Muscle of leg (tissue), 11 donors: Measurements from ENCODE around the gene NUB1. TPM values are rescaled to one million over a fixed set of nuclear protein-coding genes. Genes with fewer than 3 reads are reported as not detected.

Source experiments
- DNase-seq: peaks from one replicate; pipeline ENCODE4 v3.0.0; 2013
- H3K27ac ChIP-seq: one replicate; pipeline ENCODE4 v1.5.1; 2013; ENCODE audit warnings: mild to moderate bottlenecking, low read length, control low read depth
- H3K27me3 ChIP-seq: one replicate; pipeline ENCODE4 v1.6.1; 2013; ENCODE audit warnings: low read length; ENCODE audit not compliant: control insufficient read depth, insufficient read depth
- H3K36me3 ChIP-seq: one replicate; pipeline ENCODE4 v1.6.1; 2013; ENCODE audit warnings: low read length; ENCODE audit not compliant: control insufficient read depth, insufficient read depth
- H3K4me1 ChIP-seq: one replicate; pipeline ENCODE4 v1.6.1; 2013; ENCODE audit warnings: low read length; ENCODE audit not compliant: control insufficient read depth, insufficient read depth
- H3K4me3 ChIP-seq: one replicate; pipeline ENCODE4 v1.5.1; 2013; ENCODE audit warnings: low read length, control low read depth
- H3K9me3 ChIP-seq: replicated peaks from 2 replicates; pipeline ENCODE4 v1.6.1; 2013; ENCODE audit warnings: low read depth, low read length; ENCODE audit not compliant: control insufficient read depth
- WGBS: methylation state at CpG from one replicate; pipeline ENCODE4 v1.1.5; 2013; ENCODE audit warnings: missing lambda C conversion rate; ENCODE audit not compliant: insufficient coverage; 5-methylcytosine and 5-hydroxymethylcytosine counted together
- polyA plus RNA-seq, 8 donors: library from polyadenylated mRNA; unstranded; fragments of 120-200 nt; gene quantifications; one replicate each; pipeline versions ENCODE4 v1.2.1 to v1.2.3, GENCODE V29; 2013; ENCODE audit warnings: inconsistent platforms in 1 of 8, low replicate concordance in 1 of 8; ENCODE audit not compliant: insufficient read length in 8 of 8, insufficient read depth in 1 of 8
- total RNA-seq: library from RNA; stranded (reverse); fragments of 120-200 nt; gene quantifications from one replicate; pipeline ENCODE4 v1.2.4, GENCODE V29; 2013

The NUB1 gene
- total and polyA plus RNA-seq, 9 donors: 25.6 to 40.6 (median 32.6) TPM

DNA sequence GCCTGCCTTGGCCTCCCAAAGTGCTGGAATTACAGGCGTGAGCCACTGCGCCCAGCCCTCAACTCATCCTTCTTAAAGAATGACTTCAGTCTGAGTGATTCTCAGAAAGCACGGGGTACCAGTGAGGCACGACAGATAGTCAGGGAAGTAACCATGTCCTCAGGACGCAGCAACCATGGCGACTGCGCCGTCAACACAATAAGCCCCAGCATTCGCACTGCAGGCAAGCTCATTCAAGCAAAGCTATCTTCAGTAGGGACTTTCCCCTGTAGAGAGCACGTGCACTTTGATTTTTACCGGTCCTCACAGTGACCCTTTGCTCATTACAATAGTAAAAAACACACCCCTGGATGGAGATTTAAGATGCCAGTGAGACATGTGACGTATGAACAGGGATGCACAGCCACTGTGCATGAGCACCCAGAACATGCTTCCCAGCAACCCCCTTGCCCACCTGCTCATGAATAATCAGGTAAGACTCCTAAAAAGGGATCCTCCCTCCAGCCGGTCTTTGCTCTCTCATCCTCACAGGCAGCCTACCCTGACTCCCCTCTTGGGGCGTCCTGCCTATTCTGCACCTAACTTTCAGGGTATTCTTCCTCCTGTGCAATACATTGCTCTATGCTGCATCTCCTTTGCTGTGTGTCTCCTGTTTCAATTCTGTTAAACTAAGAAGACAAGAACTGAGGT, 59.2 kb downstream of the NUB1 start:
- no peak overlapping the region for H3K27ac ChIP-seq
- peaks cover 8% of the 10 kb centered on the region for H3K4me1 ChIP-seq
- H3K27me3 ChIP-seq: no peaks in the 10 kb centered on the region
- H3K4me3 ChIP-seq: no peak overlapping the region
- DNase-seq: no peak
- WGBS: 73% methylated on average over 11 of the region's 14 CpGs
- peaks cover 4% of the 10 kb centered on the region for H3K9me3 ChIP-seq
- no peaks in the 10 kb centered on the region for H3K36me3 ChIP-seq

DNA sequence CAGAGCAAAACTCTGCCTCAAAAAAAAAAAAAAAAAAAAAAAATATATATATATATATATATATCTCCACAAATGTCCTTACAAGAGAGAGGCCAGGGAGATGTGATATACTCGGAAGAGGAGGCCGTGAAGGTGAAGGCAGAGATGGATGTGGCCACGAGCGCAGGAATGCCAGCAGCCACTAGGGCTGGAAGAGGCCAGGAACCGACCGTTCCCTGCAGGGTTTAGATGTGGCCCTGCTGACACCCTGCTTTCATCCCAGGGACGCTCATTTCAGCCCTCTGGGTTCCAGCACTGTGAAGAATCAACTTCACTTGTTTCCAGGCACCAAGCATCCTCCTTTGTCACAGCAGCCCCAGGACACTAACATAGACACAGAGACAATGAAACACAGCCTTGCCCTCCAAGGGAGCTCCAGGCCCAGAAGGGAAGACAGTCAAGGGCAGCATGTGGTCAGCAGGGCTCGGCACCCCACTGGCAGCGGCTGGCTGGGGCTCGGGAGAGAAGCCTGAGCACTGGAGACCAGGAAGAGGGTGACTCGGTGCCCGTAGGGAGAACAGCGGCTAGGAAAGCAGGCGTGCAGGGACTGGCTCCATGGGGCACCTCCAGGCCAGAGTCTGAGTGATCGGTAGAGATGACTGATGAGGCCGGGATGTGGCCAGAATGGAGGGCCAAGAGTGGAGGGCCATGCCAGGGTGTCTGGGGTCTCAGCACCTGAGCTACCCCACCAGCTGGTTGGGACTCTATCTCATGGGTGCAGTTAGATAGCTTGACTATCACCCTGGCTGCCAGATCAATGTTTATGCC, 60.6 kb downstream of the NUB1 start:
- H3K9me3 ChIP-seq: peaks cover 4% of the 10 kb centered on the region
- H3K27ac ChIP-seq: no peak overlapping the region
- no peak overlapping the region for H3K4me3 ChIP-seq
- DNase-seq: no peak
- H3K4me1 ChIP-seq: peaks cover 8% of the 10 kb centered on the region
- H3K36me3 ChIP-seq: no peaks in the 10 kb centered on the region
- peaks cover 2% of the 10 kb centered on the region for H3K27me3 ChIP-seq
- WGBS: 93% methylated on average over 15 of the region's 16 CpGs

DNA sequence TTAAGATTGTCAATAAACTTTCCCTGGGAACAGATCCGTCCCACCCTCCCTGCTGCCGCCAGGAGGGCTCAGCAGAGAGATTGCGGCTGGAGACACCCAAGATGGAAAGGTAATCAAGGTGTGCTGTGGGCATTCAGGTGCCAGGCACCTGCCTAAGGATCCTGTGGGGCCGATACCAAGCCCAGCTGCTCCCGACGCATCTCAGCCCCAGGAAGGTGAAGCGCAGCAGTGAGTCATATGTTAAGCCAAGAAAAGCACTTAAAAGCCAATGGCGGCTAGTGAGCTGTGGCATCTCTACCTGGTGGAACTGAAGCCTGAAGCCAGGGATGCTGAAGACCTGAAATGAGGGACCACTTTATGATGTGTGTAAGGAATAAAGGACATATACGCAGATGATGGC, 62.2 kb downstream of the NUB1 start:
- 67% methylated on average over 7 of the region's 9 CpGs for WGBS
- no peak for DNase-seq
- Histone ChIP-seq H3K27ac (no peak overlapping the region), H3K4me1 (peaks cover 13% of the 10 kb centered on the region), H3K36me3 (no peaks in the 10 kb centered on the region), H3K9me3 (no peaks in the 10 kb centered on the region), H3K4me3 (no peak overlapping the region), H3K27me3 (peaks cover 7% of the 10 kb centered on the region)

DNA sequence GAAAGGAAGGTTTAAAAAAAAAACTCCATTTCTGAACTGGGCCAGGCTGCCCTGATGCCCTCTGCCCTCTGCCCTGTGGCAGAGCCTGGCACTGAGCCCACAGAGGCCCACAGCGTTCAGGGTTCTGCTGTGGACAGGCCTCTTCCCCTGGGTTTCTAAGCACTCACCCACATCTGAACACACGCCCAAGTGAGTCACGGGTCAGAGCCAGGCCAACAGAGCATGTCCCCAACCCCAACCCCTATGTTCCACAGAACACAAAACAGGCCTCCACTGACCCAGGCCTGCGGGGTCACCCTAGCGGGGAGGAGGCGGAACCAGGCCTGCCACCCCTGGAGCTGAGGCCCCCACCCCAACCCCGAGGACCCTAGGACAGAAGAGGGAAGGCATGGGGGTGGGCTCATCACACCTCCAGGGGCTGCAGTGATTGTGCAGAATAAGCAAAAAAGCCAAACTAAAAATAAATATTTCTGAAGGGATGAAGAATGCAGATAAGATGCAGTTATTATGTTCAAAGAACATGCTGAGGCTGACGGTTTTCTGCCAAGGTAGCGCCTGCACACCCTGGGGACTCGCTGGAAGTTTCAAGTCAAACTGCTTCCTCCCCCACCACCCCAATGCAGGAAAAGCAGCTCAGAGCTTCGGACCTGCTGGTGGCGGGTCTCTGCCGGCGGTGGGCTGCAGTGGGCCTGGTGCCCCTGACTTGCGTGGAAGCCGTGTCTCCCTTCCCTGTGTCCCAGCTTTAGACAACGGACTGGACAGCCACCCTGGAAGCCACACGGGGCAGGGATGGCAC, 62.8 kb downstream of the NUB1 start:
- Histone ChIP-seq H3K4me1 (peaks cover 14% of the 10 kb centered on the region), H3K36me3 (no peaks in the 10 kb centered on the region), H3K4me3 (no peak overlapping the region), H3K27ac (no peak overlapping the region), H3K27me3 (peaks cover 12% of the 10 kb centered on the region), H3K9me3 (no peaks in the 10 kb centered on the region)
- peak; percentile 42 for DNase-seq
- 62% methylated on average over 13 of the region's 18 CpGs for WGBS

DNA sequence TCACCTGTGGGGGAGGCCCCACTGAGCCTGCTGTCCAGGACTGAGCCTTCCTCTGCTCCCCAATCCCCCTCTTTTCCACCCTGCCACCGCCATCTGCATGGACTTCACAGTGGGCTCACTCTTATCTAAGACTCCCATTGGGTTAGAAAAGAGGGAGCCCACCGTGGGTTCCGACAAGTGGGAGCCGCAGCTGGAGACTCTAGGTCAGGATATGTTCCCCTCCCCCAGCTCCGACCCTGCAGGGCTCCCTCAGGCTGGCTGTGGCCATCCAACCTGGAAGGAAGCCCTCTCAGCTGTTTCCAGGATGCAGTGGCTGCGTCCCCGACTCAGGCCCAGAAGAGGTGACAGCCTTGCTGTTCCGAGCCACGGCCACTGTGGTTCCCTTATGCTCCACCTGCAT, 63.4 kb downstream of the NUB1 start:
- peaks cover 20% of the 10 kb centered on the region for H3K4me1 ChIP-seq
- H3K27me3 ChIP-seq: peaks cover 19% of the 10 kb centered on the region
- no peak for DNase-seq
- H3K27ac ChIP-seq: no peak overlapping the region
- H3K36me3 ChIP-seq: no peaks in the 10 kb centered on the region
- H3K4me3 ChIP-seq: no peak overlapping the region
- WGBS: 81% methylated on average over 6 of the region's 9 CpGs
- H3K9me3 ChIP-seq: no peaks in the 10 kb centered on the region

DNA sequence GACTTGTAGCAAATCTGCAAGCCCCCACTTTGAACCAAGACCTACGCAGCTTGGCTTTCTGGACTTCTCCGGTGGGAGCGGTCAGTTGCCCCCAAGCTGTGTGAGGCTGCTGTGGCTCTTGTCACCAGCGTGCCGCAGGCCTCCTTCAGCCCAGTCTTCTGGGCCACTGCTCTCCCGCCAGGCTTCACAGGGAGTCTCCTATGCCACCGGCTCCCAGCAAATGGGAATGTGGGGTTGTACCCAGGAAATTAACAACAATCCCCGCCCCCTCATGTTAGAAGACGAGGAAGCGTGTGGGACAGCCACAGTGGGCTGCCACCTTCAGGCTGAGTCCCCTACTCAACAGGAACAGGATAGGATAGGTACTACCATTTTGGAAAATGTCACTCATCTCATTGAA, 64.0 kb downstream of the NUB1 start:
- Histone ChIP-seq H3K4me3 (no peak overlapping the region), H3K27ac (no peak overlapping the region), H3K9me3 (no peaks in the 10 kb centered on the region), H3K4me1 (peaks cover 24% of the 10 kb centered on the region), H3K27me3 (peaks cover 24% of the 10 kb centered on the region), H3K36me3 (no peaks in the 10 kb centered on the region)
- WGBS: 91% methylated on average over 6 of the region's 10 CpGs
- no peak for DNase-seq

DNA sequence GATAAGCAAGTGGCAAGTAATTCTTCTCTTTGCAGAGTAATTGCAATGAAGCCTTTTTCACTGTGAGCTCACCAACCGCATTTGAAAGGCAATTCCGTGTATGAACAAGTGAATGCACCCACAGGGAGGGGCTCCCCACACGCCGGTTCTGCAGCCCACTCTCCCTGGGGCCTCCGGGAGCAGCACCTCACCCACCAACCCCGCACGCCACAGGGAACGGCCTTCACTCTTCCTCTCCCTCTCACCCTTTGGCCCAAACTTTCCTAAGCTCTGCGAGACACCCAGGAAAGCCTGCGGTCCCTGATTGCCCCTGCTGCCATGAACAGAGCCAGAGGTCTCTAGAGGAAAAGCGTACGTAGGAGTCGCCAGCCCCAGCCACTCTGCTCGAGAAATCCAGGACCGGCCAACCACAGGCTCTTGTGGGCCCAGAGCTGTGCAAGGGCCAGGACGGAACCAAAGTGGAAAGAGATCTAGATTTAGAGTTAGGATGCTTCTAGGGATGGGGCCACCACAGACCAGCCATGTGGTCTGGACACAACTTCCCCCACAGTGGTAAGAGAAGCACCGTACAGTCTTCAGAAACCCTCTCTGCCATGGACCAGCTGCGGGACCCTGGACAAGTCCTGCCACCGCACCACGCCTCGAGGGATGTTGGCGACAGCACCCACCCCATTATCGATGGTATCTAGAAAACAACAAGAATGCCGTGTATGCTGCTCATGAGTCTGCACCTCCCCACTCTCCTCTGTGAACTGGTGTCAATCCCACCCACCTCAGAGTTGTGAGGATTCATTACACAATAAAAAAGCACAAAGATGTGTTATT, 64.7 kb downstream of the NUB1 start:
- H3K4me3 ChIP-seq: no peak overlapping the region
- H3K36me3 ChIP-seq: no peaks in the 10 kb centered on the region
- no peak overlapping the region for H3K27ac ChIP-seq
- DNase-seq: no peak
- H3K27me3 ChIP-seq: peaks cover 31% of the 10 kb centered on the region
- 90% methylated on average over 18 of the region's 24 CpGs for WGBS
- H3K9me3 ChIP-seq: no peaks in the 10 kb centered on the region
- peaks cover 28% of the 10 kb centered on the region for H3K4me1 ChIP-seq

DNA sequence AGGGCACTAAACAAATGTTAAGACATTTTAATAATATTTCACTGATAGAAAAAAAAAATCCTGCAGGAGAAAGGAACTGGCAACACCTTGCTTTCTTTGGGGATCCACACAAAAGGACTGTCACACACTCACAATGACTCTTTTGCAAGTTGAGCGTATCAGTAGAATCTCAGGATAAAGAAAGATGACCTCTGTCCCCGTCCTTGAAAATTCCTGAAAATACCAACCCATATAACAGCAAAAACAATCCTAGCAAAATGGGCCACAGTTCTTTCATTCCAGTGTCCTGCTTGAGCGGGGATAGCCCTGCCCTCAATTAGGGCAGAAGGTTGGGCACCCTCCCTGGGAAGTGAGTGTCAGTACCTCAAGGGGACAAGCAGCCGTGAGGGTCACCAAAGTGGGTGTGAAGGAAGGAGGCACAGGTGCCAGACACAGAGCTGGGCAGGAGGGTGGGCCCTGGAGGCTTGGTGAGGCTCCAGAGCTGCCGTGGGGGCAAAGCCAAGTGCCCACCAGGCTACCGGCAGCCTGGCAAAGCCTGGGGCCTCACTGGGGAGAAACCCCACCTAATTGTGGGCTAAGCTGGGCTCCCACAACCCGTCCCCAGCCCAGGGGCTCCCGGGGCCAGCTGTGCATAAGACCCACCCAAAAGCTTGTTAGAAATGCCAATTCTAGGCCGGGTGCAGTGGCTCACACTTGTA, 65.4 kb downstream of the NUB1 start:
- Histone ChIP-seq H3K36me3 (no peaks in the 10 kb centered on the region), H3K4me3 (no peak overlapping the region), H3K27ac (no peak overlapping the region), H3K4me1 (peaks cover 28% of the 10 kb centered on the region), H3K9me3 (no peaks in the 10 kb centered on the region), H3K27me3 (peaks cover 38% of the 10 kb centered on the region)
- no peak for DNase-seq
- WGBS: 80% methylated on average over 7 of the region's 9 CpGs

DNA sequence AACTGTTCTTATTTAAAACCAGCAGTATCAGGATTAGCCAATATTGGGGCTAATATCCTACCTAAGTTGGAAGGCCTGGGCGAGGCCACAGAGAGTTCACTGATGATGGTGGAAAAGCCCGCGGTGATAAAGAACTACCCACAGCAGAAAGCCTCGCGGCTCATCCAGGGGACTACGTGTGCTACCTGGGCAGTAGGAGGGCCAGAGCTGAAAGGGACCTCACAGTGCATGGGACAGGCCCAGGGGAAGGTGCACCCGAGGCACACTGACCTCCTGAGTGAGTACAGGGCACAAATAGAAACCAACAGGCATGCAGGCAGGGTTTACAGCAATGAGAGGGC, 66.9 kb downstream of the NUB1 start:
- H3K4me1 ChIP-seq: peaks cover 28% of the 10 kb centered on the region
- H3K9me3 ChIP-seq: no peaks in the 10 kb centered on the region
- H3K27me3 ChIP-seq: peaks cover 45% of the 10 kb centered on the region
- WGBS: 69% methylated on average over 6 of the region's 7 CpGs
- no peak overlapping the region for H3K4me3 ChIP-seq
- no peak overlapping the region for H3K27ac ChIP-seq
- DNase-seq: no peak
- H3K36me3 ChIP-seq: no peaks in the 10 kb centered on the region
